ENCODE data around the gene AIF1L.
A peak's percentile ranks its signal among the peaks of the same experiment; 100 is the strongest.

GRCh38 chr9:131116281-131117120 is 20.2 kb downstream of the AIF1L start:
- TF ChIP-seq, protein P1, sequence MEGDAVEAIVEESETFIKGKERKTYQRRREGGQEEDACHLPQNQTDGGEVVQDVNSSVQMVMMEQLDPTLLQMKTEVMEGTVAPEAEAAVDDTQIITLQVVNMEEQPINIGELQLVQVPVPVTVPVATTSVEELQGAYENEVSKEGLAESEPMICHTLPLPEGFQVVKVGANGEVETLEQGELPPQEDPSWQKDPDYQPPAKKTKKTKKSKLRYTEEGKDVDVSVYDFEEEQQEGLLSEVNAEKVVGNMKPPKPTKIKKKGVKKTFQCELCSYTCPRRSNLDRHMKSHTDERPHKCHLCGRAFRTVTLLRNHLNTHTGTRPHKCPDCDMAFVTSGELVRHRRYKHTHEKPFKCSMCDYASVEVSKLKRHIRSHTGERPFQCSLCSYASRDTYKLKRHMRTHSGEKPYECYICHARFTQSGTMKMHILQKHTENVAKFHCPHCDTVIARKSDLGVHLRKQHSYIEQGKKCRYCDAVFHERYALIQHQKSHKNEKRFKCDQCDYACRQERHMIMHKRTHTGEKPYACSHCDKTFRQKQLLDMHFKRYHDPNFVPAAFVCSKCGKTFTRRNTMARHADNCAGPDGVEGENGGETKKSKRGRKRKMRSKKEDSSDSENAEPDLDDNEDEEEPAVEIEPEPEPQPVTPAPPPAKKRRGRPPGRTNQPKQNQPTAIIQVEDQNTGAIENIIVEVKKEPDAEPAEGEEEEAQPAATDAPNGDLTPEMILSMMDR (IDR thresholded peaks at IDR 0.05): no peak
- TF ChIP-seq POLR2AphosphoS5 (IDR thresholded peaks at IDR 0.05; ENCODE audit: insufficient read depth in 1 of 2, low read depth in 1 of 2): peak; percentile 10 to 21
